ENCODE data around the gene UROC1.

UROC1 gene

DNA sequence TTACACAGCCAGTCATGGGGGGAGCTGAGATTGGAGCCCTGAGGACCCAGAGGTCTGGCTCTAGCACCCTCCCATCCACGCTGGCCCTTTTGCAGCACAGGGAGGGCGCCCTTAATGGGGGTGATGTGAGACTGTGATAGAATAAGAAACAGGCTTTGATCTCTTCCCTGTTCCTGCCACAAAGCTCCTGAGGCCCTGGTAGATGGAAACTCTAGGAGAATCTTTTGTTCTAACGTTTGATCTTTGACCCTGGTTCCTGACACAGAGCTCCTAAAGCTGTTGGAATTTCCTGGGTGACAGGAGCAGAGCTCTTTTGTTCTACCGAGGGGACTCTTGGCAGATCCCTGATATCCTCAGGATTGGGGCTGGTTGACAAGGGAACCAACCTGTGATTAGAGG lies 1.2 kb upstream of the UROC1 start:
- H3K4me3 ChIP-seq (ENCODE audit: low read length), result no peak overlapping the region
- H2AFZ ChIP-seq (ENCODE audit: low read length), result no peak overlapping the region
- H3K9ac ChIP-seq (ENCODE audit: low read length), result no peak overlapping the region
- H4K20me1 ChIP-seq (ENCODE audit: insufficient read depth, low read length), result no peaks in the 10 kb centered on the region
- H3K79me2 ChIP-seq (ENCODE audit: low read length), result no peaks in the 10 kb centered on the region
- DNase-seq, result no peak
- peaks cover 19% of the 10 kb centered on the region for H3K27me3 ChIP-seq (replicated peaks; ENCODE audit: insufficient read depth, low read length)
- no peaks in the 10 kb centered on the region for H3F3A ChIP-seq (ENCODE audit: insufficient read depth, low read length)
- no peaks in the 10 kb centered on the region for H3K9me2 ChIP-seq (replicated peaks; ENCODE audit: insufficient read depth, low read length)
- no peaks in the 10 kb centered on the region for H3K4me1 ChIP-seq (ENCODE audit: low read length)
- H3K4me2 ChIP-seq (ENCODE audit: low read depth, low read length), result no peak overlapping the region
- H3K36me3 ChIP-seq (replicated peaks; ENCODE audit: insufficient read depth, low read length), result no peaks in the 10 kb centered on the region
- TF ChIP-seq EZH2 (optimal IDR thresholded peaks at IDR 0.05; ENCODE audit: low read depth, low read length) (no peak), EZH2phosphoT487 (IDR thresholded peaks at IDR 0.05; ENCODE audit: low read length) (no peak)
- TF ChIP-seq, protein P1, sequence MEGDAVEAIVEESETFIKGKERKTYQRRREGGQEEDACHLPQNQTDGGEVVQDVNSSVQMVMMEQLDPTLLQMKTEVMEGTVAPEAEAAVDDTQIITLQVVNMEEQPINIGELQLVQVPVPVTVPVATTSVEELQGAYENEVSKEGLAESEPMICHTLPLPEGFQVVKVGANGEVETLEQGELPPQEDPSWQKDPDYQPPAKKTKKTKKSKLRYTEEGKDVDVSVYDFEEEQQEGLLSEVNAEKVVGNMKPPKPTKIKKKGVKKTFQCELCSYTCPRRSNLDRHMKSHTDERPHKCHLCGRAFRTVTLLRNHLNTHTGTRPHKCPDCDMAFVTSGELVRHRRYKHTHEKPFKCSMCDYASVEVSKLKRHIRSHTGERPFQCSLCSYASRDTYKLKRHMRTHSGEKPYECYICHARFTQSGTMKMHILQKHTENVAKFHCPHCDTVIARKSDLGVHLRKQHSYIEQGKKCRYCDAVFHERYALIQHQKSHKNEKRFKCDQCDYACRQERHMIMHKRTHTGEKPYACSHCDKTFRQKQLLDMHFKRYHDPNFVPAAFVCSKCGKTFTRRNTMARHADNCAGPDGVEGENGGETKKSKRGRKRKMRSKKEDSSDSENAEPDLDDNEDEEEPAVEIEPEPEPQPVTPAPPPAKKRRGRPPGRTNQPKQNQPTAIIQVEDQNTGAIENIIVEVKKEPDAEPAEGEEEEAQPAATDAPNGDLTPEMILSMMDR (IDR thresholded peaks at IDR 0.05; ENCODE audit: low read length), result no peak
- no peak overlapping the region for H3K27ac ChIP-seq (ENCODE audit: low read length)
- H3K9me3 ChIP-seq (replicated peaks; ENCODE audit: insufficient read depth, low read length), result no peaks in the 10 kb centered on the region

DNA sequence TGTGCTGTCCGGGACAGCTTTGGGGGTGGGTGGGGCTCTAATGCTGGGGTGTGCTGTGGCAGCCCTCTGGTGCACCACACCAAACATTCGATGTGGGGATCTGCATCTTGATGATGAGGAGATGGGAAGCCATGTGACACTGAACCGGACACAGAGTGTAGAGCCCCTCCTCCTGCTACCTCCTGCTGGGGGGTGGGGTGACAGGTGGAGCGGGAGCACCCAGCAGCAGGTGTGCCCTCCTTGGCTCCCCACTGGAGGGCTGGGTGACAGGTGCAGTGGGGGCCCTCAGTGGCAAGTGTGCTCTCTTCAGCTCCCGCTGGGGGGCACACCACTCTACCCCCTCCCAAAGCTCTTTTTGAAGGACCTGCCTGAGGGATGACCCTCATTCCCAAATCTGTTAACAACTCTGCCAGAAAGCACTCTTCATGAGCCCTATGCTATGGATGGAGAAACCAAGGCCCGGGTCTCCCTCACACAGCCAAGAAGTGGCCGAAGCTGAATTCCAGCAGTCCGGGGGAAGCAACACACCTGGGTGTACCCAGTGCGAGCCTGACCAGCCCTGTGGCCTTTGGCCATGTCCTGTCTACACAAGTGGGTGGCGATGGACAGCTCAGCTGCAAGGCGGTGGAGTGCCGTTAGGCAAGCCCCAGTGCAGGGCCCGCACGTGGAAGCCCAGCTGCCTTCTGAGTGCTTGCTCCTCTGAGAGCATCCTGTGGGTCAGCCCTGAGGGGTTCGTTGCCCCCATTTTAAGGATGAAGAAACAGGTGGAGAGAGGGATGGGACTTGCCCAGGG lies 609 bp upstream of the UROC1 start:
- Histone ChIP-seq H3K9me3 (replicated peaks; ENCODE audit: insufficient read depth, low read length) (no peaks in the 10 kb centered on the region), H3K27me3 (replicated peaks; ENCODE audit: insufficient read depth, low read length) (peaks cover 14% of the 10 kb centered on the region), H3K9ac (ENCODE audit: low read length) (no peak overlapping the region), H3K4me3 (ENCODE audit: low read length) (no peak overlapping the region), H3K36me3 (replicated peaks; ENCODE audit: insufficient read depth, low read length) (no peaks in the 10 kb centered on the region), H3K79me2 (ENCODE audit: low read length) (no peaks in the 10 kb centered on the region), H3K9me2 (replicated peaks; ENCODE audit: insufficient read depth, low read length) (no peaks in the 10 kb centered on the region), H4K20me1 (ENCODE audit: insufficient read depth, low read length) (no peaks in the 10 kb centered on the region), H3K4me2 (ENCODE audit: low read depth, low read length) (no peak overlapping the region), H3K4me1 (ENCODE audit: low read length) (no peaks in the 10 kb centered on the region), H3K27ac (ENCODE audit: low read length) (no peak overlapping the region), H2AFZ (ENCODE audit: low read length) (no peak overlapping the region), H3F3A (ENCODE audit: insufficient read depth, low read length) (no peaks in the 10 kb centered on the region)
- DNase-seq, result no peak
- TF ChIP-seq, protein P1 (IDR thresholded peaks at IDR 0.05; ENCODE audit: low read length), result no peak
- no peak for TF ChIP-seq EZH2phosphoT487 (IDR thresholded peaks at IDR 0.05; ENCODE audit: low read length)
- no peak for TF ChIP-seq EZH2 (optimal IDR thresholded peaks at IDR 0.05; ENCODE audit: low read depth, low read length)

DNA sequence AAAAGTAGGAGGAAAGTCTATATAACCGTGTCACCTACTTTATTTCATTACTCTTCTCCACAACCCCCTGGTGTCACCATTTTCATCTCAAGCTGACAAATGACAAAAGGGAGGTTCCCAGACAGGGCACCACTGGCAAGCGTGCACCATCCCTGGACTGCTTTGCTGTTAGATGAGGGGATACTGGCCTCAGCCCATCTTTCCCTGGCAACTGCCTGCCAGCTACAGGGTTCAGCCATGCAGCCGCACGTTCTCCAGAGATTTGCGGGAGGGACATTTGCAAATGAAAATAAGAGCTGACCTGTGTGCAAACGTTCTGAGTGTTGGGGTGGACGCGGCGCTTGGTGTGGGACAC lies 660 bp downstream of the UROC1 start:
- Histone ChIP-seq H3K27me3 (replicated peaks; ENCODE audit: insufficient read depth, low read length) (peaks cover 5% of the 10 kb centered on the region), H3K4me3 (ENCODE audit: low read length) (no peak overlapping the region), H3F3A (ENCODE audit: insufficient read depth, low read length) (no peaks in the 10 kb centered on the region), H2AFZ (ENCODE audit: low read length) (no peak overlapping the region), H3K4me1 (ENCODE audit: low read length) (no peaks in the 10 kb centered on the region), H3K9ac (ENCODE audit: low read length) (no peak overlapping the region), H3K4me2 (ENCODE audit: low read depth, low read length) (no peak overlapping the region), H3K36me3 (replicated peaks; ENCODE audit: insufficient read depth, low read length) (no peaks in the 10 kb centered on the region), H4K20me1 (ENCODE audit: insufficient read depth, low read length) (no peaks in the 10 kb centered on the region), H3K79me2 (ENCODE audit: low read length) (no peaks in the 10 kb centered on the region), H3K9me2 (replicated peaks; ENCODE audit: insufficient read depth, low read length) (no peaks in the 10 kb centered on the region), H3K9me3 (replicated peaks; ENCODE audit: insufficient read depth, low read length) (no peaks in the 10 kb centered on the region), H3K27ac (ENCODE audit: low read length) (no peak overlapping the region)
- DNase-seq, result no peak
- TF ChIP-seq, protein P1 (IDR thresholded peaks at IDR 0.05; ENCODE audit: low read length), result no peak
- TF ChIP-seq EZH2 (optimal IDR thresholded peaks at IDR 0.05; ENCODE audit: low read depth, low read length) (no peak), EZH2phosphoT487 (IDR thresholded peaks at IDR 0.05; ENCODE audit: low read length) (no peak)
